HG02642 (cell line): ENCODE data around the gene RASGRP2.

Source experiments
- ATAC-seq: cut with Tn5 transposase; IDR thresholded peaks from one replicate; pipeline ENCODE4 v1.9.1; 2021; ENCODE audit warnings: mild to moderate bottlenecking; ENCODE audit not compliant: unreplicated experiment, poor library complexity

The RASGRP2 gene

DNA sequence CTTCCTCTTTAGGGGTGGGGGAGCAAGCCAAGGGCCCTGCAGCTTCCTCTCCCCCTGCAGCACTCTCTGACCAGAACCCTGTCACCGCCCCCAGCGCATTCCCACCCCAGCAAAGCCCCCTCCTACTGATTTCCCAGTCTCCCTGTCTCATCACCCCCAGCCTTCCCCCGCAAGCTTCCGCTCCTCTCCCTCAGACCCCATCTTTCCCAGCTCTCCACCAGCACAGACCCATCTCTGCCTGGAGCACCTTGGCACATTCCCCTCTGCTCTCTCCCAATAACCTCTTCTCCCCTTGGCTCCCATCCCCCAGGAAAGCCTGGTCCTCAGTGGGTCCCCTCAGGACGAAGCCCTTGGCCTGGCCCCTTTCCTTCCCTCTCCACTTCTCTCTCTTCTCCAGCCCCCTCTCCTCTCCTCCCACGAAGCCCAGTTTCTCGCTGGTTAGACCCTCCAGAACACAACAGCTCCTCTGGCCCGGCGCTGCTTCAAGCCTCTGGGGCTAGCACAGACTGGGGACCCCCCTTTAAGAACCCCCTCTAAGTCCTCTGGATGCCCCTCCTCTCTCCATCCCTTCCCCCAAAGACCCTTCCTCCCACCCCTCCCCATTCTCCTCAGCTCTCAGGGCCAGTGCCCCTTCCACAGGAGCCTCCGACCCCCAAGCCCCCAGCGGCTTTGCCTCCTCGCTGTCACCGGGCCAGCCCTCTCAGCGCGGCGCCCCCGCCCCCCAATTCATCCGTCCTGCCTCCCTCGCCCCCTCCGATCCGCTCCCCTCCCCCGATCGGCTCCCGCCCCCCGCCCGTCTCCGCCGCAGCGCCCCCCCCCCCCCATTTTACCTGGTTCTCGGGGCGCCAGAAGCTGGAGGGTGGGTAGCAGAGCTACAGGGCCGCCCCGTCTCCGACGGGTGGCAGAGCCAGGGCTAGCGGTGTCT, 21.5 kb downstream of the RASGRP2 start:
- no peak for ATAC-seq

DNA sequence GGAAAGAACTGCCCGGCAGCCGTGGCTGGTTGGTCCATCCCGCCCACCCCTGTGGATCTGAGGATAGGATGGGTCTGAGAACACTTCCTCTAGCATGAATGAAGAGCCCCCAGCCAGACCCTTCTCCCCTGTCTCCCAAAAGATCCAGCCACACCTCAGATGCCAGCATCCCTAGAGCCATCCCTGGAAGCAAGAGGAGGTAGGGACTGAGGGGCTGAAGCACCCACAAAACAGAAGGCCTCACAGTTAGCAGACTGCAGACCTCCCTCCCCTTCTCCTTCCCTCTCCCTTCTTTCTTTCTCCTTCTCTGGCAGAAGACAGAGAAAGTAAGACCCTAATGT, 22.6 kb downstream of the RASGRP2 start:
- ATAC-seq, result no peak

DNA sequence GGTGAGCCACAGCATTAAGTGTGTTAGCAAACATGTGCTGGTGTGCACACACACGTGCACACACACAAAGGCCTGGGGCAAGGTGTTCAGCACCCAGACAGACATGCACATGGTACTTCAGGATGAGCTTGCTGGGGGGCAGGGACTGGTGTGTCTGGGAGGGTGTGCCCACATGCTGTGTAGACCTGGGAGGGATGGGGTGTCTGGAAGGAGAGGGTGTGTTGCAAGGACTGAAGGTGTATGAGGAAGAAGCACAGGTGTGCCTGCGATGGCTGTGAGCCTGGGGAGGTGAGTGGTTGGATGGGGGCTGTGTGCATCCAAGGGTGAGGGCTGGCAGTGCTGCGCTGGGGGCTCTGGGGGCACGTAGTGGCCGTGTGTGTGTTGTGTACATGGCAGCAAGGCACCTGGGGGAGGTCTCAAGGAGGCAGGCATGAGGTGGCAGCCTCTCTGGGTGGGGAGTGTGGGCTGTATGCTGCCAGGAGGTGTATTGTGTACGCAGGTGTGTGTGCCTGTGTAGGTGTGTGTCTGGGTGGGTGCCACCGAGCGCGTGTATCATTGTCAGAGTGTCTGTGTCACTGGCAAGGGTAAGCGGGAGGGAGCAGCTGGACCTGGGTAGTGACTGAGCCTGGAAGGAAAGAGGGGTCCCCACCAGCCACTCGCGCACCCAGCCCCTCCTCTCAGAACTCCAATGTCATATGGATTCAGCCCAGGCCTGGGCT, 23.1 kb downstream of the RASGRP2 start:
- no peak for ATAC-seq

DNA sequence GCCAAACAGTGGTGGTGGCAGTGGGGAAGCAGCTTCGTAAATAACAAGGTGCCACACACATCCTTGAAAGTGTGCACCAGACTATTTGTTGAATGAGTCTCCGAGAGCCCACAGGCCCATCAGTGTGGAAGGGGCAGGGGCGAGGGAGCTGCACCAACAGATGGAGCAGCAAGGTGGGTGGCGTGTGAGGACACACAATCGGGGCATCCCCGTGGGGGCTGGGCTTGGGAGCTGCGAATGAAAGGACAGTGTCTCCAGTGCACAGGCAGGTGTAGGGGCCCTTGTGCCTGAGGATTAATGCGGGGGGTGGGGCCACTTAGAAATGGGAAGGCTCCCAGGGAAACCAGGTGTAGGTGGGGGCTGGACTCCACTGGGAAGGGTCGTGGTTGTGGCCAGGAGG, 23.8 kb downstream of the RASGRP2 start:
- no peak for ATAC-seq

DNA sequence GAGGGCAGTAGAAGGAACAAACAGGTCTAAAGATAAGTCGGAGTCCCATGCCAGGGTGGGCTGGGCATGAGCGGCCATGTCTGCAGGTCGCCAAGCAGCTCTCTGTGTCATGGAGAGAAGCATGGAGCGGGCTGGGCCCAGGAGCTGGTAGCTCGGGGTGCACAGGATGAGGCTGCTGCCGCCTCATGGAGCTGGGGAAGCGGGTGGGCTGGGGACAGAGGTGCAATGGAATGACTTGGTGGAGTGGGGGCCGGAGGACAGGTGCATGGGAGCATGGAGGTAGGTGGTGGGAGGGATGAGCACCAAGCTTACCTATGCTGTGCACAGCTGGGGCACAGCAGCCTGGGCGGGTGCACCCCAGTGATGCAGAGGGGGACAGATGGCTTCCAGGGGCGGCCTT, 24.5 kb downstream of the RASGRP2 start:
- ATAC-seq, result no peak

DNA sequence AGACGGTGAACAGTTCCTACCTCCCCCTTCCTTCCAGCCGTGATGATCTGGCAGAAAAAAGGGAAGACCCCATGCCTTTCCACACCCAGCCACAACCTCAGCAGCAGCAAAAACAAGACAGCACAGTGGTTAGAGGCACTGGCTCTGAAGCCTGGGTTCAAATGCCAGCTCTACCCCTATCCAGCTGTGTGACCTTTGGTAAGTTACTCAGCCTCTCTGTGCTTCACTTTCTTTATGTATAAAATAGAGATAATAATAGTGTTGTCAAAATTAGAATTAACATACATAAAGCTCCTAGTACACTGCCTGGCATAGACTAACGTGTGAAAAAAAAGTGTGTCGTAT, 25.2 kb downstream of the RASGRP2 start:
- ATAC-seq, result no peak

DNA sequence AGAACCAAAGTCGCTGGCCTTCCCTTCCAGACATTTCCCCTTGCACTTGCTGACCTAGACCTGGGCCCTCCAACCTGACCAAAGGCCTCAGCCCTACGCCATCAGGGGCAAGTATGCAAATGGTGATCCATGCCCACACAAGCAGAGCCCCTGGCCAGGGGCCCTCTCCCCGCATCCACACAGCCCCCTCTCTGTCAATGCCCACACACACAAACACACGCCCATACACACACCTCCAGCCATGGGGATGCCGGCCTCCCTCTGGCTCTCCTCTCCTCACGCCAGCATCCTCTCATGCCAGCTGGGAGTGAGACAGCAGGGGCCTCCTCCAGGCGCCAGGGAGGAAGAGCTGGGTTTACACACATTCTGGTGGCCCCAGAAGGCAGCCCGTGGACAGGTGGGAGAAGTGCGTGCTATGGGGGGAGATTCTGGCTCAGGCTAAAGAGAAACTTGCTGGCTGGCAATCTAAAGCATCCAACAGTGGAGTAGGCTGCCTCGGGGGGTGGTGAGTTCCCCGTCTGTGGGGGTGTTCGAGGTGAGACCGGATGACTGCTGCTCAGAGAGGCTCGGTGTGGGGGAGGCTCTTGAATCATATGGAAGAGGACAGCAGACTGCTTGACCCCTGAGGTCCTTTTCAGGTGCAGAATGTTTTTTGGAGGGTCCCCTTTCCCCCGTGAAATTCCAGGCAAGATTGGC, 25.7 kb downstream of the RASGRP2 start:
- no peak for ATAC-seq

DNA sequence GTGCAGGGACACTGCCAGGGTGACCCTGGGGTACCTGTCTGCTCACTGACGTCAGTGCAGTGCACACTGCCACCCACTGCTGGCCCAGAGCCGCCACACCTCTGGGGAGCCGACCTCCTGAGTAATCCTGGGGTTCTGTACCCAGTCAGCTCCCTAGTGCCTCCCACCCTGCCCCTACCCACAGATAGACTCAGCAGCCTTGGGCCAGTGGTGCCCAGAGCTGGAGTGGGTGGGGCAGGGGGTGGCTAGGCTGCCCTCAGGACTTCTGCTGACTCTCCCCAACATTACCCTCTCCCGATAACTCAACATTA, 26.7 kb downstream of the RASGRP2 start:
- ATAC-seq, result no peak

DNA sequence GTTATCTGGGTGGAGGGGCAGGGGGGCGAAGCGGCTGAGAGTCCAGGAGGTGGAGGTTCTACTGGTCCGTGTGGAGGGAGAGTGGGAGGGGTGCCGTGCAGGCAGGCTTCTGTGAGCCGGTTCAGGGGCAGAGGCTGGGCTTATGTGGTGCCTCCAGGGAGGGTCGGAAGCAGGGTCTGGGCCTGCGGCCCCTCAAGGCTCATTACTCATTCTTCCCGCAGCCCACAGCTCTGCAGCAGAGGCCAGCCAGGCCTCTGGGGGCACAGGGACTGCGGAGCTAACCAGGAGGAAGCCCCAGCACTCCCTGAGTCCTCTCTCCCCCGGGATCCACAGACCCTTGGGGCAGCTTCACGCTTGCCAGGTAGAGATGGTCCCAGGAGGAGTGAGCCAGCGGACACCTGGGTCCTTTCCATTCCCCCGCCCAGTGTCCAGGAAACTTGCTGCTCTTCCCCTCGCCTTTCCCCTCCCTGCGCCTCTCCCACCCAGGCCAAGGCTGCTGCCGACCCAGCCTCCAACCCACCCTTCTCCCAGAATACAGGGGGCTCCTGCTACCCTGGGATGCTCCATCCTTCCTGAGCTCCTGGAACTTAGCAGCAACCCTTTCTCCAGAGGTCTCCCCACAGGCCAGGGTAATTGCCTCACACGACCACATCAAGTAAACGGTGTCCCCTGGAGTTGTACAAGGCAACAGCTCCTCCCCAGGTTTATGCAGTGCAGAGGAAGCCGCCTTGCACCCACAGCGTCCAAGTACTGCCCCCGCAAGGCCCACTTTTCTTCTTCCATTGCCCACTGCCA, 27.3 kb downstream of the RASGRP2 start:
- ATAC-seq, result no peak

DNA sequence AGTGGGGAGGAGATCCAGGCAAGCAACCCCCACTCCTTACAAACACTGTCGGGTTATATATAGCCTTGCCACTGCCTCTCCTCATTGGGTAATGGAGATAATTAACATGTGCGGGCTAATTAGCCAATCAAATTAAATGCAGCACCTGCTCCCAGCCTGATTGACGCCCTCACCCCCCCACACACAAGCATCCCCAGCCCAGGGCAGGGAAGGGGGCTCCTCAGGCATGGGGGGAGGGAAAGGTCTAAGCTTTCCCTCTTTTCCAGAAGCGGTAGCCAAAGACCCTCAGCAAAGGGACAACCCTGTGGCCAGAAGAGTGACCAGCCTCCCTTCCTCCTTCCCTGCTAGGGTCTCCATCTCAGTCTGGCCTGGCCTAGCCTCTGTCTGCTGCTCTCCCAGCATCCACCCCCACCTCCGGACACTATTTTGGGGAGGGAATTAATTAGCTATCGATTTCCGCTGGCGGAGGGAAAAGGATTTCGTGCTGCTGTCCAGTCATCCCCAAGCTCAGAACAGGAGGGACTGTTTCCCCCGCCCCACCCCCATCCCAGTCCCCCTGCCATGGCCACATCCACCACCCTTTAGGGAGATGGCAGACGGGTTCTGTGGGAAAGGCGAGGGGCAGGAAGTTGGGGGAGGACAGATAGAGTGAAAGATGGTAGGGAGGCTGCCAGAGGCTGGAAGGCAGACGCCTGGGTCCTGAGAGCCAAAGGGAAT, 28.0 kb downstream of the RASGRP2 start:
- no peak for ATAC-seq

DNA sequence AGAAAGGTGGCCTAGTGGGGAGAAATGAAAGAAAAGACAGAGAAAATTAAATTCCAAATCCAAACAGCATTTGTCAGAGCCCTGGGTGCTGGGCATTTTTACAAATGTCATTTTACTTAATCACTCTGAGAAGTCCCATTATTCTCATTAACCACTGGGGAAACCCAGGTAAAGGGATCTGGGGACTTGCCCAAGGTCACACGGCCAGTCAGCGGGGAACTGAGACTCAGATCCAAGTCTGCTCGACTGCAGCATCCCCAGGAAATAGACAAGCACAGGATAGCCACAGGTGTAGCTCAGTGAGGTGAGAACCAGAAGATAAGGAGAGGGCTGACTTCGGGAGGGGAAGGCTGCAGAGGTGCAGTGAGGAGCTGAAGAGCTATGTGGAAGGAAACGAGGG, 28.8 kb downstream of the RASGRP2 start:
- no peak for ATAC-seq

DNA sequence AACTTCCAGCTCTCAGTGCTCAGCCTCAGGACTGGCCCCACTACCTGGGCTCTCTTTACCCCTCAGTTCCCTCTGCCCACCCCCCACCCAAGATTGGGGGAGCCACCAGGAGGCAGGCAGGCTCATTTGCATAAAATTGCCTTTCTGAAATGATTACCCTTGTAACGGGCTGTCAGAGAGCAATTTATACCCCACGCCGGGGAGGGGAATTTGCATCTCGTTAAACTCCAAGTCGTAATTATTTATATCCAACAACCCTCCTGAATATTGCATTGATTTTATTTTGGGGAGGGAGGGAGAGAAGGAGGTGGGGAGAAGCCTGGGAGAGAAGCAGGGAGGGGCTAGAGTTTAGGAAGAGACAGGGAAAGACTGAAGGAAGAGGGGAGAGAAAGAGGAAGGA, 29.3 kb downstream of the RASGRP2 start:
- ATAC-seq, result no peak

DNA sequence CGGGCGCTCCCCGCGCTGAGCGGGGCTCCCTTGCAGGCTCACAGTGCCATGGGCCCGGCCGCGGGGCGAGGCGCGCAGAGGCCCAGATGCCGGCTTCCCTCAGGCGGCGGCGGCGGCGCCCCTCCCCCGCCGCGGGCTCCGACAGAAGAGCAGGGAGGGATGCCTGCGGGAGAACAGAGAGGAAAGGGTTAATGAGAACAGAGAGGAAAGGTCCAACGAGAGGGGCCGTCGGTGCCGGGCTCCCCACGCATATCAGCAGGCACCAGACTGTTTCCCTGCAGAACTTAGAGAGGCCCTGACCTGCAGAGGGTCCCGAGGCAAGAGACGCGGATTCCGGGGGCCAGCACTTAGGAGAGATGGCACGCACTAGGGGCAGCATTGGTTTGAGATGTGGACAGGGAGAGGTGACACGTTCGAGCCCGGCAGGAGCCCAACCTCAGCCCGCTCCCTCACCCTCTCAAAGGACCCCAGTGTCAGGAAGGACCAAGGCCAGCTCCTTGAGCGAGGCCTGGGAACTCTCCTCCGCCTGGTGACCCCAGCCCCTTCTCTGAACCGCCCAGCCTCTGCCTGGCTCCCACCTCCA, 30.1 kb downstream of the RASGRP2 start:
- no peak for ATAC-seq

DNA sequence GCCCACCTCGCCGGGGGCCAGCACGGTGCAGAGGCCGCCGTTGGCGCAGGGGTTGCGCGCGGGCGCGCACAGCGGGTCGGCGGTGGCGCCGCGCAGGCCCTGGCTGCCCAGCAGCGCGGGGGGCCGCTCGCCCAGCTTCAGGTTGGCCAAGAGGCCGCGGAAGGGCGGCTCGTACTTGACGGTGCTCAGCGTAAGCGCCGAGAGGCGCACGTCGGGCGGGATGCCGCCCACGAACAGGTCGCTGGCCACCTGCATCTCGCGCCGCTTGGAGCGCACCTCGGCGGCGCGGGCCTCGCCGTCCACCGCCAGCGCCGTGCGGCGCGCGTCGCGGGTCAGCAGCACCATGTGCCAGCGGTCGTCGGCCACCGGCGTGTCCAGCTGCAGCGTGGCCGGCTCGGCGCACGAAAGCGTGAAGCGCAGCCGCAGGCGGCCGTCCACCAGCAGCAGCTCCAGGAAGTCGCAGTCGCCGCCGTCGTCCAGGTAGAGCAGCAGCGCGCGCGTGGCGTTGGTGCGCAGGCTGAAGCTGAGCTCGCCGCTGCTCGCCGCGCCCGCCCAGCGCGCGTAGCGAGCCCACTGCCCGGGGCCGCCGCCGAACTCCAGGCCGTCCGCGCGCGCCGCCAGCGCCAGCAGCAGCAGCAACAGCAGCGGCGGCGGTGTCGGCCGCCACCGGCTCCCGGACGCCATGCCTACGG, 30.8 kb downstream of the RASGRP2 start:
- ATAC-seq, result no peak

DNA sequence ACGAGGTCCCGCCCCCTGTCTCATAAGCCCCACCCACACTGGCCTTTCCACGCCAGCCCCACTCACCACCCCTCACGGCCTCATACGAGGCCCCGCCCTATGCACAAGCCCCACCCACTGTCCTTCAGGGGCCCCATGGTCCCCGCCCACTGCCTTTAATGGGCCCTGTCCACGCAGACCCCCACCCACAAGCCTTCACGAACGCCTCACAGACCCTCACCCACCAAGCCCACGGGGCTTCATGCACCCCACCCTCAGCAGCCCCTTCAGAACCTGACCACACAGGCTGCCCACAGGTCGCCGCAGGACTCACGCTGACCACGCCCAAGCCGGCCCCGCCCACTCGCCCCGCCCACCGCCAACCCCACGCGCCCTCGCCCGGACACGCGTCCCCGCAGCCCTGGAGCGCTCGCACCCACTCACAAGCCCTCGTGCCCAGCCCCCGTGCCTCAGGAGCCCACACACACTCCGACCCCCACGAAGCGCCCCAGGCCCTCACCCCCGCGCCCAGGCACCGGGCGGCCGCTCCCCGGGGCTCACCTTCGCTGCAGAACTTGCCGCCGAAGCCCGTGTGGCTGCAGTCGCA, 31.4 kb downstream of the RASGRP2 start:
- no peak for ATAC-seq

DNA sequence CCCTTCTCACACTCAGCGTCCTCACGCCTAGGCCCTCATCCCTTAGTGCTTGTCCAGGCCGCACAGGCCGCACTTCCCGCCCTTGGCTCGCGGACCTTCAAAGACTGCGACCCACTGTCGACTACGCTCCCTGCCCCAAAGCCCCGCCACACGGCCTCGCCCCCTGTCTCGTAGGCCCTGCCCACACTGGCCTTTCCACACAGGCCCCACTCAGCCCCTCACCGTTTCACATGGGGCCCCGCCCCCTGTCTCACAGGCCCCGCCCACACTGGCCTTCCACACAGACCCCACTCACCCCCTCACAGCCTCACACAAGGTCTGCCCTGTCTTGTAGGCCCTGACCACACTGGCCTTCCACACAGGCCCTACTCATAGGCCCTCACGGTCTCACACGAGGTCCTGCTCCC, 32.0 kb downstream of the RASGRP2 start:
- ATAC-seq, result no peak

DNA sequence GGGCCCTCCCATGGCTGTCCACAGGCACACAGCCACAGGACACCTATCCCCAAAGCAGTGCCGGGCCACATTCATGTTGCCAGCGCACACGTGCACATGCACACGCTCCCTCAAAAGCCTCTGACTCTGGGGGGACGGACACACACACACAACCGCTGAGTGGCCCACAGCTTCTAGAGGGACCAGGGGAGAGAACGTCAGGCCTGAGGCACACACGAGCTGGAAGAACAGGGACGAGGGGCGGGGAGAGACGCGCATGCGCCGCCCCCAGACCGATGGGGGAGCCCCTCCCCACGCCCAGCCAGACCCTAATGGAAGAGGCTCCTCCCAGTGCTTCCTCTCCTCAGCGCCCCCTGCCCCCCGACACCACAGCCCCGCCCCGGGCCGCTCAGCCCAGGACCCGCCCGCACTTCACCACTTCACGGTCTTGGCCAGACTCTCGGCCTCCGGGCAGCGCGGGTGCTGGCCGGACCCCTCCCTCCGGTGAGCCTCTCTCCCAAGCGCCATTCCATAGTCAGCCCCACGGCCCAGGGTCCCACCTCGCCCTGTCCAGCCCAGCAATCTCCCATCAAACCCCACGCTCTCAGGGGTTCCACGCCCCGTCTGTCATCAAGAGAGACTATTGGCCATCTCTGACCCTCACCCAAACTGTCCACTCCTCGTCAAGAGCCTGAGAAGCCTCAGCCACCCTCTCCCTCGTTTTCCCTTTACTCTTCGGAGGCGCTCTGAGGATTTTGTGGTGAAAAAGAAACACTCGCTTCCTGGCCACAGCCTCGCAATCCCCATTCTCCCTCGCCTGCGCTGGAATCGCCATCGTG, 32.6 kb downstream of the RASGRP2 start:
- ATAC-seq, result no peak
